ENCODE measurements around the gene CRTC1. TPM values are rescaled to one million over a fixed set of nuclear protein-coding genes. Genes with fewer than 3 reads are reported as not detected.

The CRTC1 gene
- total RNA-seq, 4 donors from 2014 or later, result 4.1 to 6.3 (median 4.7) TPM

DNA sequence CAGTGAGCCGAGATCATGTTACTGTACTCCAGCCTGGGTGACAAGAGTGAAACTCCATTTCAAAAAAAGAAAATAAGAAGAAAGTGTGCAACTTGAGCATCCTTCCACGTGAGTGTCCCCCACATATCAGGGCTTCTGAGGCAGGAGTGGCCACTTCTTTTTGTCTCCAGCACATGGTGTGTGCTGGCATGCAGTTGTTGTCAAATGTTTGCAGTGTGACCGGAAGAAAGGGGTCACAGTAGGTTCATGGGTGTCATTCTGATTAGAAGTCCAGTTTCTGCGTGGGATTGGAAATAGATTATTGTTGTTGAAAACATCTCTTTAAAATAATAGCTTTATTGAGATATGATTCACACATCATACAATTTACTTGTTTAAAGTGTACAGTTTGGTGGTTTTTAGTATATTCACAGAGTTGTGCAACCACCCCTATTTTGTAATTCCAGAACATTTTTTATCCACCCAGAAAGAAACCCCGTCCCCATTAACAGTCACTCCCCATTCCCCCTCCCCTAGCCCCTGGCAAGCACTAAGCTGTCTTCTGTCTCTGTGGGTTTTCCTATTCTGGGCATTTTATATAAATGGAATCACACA lies 2.2 kb downstream of the CRTC1 start:
- 67% methylated on average over 5 of the region's 5 CpGs for WGBS
- Histone ChIP-seq H3K4me3 (no peak overlapping the region), H3K9me3 (no peaks in the 10 kb centered on the region), H3K27me3 (no peaks in the 10 kb centered on the region), H3K4me1 (peaks cover 22% of the 10 kb centered on the region), H3K36me3 (no peaks in the 10 kb centered on the region), H3K27ac (no peak overlapping the region)
- DNase-seq (ENCODE audit: low spot score in 2 of 2), result no peak
- TF ChIP-seq POLR2AphosphoS5 (IDR thresholded peaks at IDR 0.05) (no peak), EP300 (IDR thresholded peaks at IDR 0.05) (no peak), POLR2A (IDR thresholded peaks at IDR 0.05) (no peak), CTCF (IDR thresholded peaks at IDR 0.05) (no peak)

DNA sequence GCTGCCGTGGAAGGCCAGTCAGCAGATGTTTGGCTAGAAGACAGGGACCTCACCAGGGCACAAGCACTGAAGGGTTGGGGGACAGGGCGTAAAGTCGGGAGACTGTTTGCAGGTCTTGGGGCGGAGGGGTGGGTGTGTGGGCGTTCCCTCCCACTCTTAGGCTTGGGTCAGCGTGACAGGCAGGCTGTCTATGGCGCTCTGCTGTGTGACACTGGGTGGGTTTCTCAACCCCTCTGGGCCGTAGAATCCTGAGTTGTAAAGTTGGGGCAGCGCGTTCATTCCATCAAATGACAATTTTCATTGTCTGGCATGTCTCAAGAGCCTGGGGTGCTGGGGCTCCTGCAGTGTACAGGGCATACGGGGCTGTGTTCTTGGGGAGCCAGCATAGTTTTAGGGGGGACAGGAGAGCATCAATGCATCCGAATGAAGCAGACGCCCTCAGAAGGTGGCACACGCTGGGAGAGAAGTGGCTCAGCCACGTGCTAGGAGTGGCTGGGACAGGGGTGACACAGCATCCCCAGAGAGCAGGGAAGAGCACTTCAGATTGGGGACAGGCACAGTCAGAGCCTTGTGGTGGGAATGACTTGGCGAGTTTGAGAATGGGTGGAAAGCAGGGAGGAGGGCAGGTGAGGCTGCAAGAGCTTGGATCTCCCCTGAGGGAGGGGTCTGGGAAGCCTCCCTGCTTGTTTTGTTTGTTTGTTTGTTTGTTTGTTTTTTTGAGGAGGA lies 4.4 kb downstream of the CRTC1 start:
- DNase-seq (ENCODE audit: low spot score in 2 of 2), result no peak
- Histone ChIP-seq H3K27ac (no peak overlapping the region), H3K27me3 (no peaks in the 10 kb centered on the region)

DNA sequence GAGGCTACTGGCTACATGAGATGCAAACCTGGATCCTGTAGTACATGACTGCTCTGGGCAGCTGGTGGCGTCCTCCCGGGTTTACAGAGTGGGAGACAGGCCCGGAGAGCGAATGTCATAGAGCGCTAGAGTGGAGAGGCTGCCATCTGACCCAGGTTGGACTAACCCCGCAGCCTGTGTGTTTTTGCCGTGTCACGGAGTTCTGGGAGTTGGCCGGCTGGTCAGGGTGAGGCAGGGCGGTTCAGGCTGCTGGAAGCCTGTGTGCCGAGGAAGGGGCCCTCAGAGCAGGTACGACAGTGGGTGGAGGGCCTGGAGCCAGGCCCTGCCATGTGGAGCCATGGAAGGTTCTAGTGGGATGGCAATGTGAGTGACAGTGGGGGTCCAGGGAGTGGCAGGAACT lies 12.5 kb downstream of the CRTC1 start:
- H3K36me3 ChIP-seq, result no peaks in the 10 kb centered on the region
- WGBS, result 92% methylated on average over 12 of the region's 12 CpGs
- H3K4me1 ChIP-seq, result peaks cover 19% of the 10 kb centered on the region
- H3K27me3 ChIP-seq, result no peaks in the 10 kb centered on the region
- no peak overlapping the region for H3K4me3 ChIP-seq
- no peak overlapping the region for H3K27ac ChIP-seq
- DNase-seq (ENCODE audit: low spot score in 2 of 2), result no peak
- H3K9me3 ChIP-seq, result no peaks in the 10 kb centered on the region
- TF ChIP-seq EP300 (IDR thresholded peaks at IDR 0.05), result no peak

More for the DNA sequence above, 4.4 kb downstream of the CRTC1 start:
- H3K36me3 ChIP-seq, result no peaks in the 10 kb centered on the region
- peaks cover 17% of the 10 kb centered on the region for H3K4me1 ChIP-seq
- no peak overlapping the region for H3K4me3 ChIP-seq
- H3K9me3 ChIP-seq, result no peaks in the 10 kb centered on the region
- WGBS, result 89% methylated on average over 6 of the region's 16 CpGs
- TF ChIP-seq POLR2AphosphoS5 (IDR thresholded peaks at IDR 0.05), result no peak
- no peak for TF ChIP-seq EP300 (IDR thresholded peaks at IDR 0.05)
- TF ChIP-seq POLR2A (IDR thresholded peaks at IDR 0.05), result no peak
- TF ChIP-seq CTCF (IDR thresholded peaks at IDR 0.05), result no peak

GRCh38 chr19:18697680-18698079 lies 14.2 kb downstream of the CRTC1 start:
- no peak for DNase-seq (ENCODE audit: low spot score in 2 of 2)
- WGBS, result 57% methylated on average over 1 of the region's 3 CpGs
- H3K27ac ChIP-seq, result no peak overlapping the region

DNA sequence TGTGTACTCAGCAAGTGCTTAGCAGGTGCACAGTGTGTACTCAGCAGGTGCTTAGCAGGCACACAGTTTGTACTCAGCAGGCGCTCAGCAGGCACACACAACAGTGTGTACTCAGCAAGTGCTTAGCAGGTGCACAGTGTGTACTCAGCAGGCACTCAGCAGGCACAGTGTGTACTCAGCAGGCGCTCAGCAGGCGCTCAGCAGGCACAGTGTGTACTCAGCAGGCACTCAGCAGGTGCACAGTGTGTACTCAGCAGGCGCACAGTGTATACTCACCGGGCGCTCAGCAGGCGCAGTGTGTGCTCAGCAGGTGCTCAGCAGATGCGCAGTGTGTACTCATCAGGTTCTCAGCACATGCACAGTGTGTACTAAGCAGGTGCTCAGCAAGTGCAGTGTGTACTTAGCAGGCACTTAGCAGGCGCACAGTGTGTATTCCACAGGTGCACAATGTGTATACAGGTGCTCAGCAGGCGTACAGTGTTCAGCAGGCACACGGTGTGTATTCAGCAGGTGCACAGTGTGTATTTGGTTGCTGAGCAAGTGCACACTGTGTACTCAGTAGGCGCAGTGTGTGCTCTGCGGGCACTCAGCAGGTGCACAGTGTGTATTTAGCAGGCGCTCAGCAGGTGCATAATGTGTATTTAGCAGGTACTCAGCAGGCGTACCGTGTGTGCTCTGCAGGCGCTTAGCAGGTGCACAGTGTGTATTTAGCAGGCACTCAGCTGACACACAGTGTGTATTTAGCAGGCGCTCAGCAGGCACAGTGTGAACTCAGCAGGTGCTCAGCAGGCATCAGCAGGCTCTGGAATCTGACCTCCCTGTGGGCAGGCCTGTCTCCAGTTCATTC lies 15.1 kb downstream of the CRTC1 start:
- H3K4me1 ChIP-seq, result peaks cover 24% of the 10 kb centered on the region

More at GRCh38 chr19:18697680-18698079, 14.2 kb downstream of the CRTC1 start:
- Histone ChIP-seq H3K27me3 (no peaks in the 10 kb centered on the region), H3K4me1 (peaks cover 24% of the 10 kb centered on the region), H3K36me3 (no peaks in the 10 kb centered on the region), H3K9me3 (no peaks in the 10 kb centered on the region), H3K4me3 (no peak overlapping the region)
- no peak for TF ChIP-seq POLR2AphosphoS5 (IDR thresholded peaks at IDR 0.05)
- TF ChIP-seq EP300 (IDR thresholded peaks at IDR 0.05), result no peak
- TF ChIP-seq CTCF (IDR thresholded peaks at IDR 0.05), result no peak
- TF ChIP-seq POLR2A (IDR thresholded peaks at IDR 0.05), result no peak

More for the DNA sequence above, 15.1 kb downstream of the CRTC1 start:
- Histone ChIP-seq H3K9me3 (no peaks in the 10 kb centered on the region), H3K36me3 (no peaks in the 10 kb centered on the region), H3K27ac (no peak overlapping the region), H3K4me3 (no peak overlapping the region), H3K27me3 (no peaks in the 10 kb centered on the region)
- DNase-seq (ENCODE audit: low spot score in 2 of 2), result no peak
- no peak for TF ChIP-seq CTCF (IDR thresholded peaks at IDR 0.05)
- no peak for TF ChIP-seq EP300 (IDR thresholded peaks at IDR 0.05)
- no peak for TF ChIP-seq POLR2AphosphoS5 (IDR thresholded peaks at IDR 0.05)
- TF ChIP-seq POLR2A (IDR thresholded peaks at IDR 0.05), result no peak
- WGBS, result 95% methylated on average over 9 of the region's 18 CpGs
